HepG2 (cell line): Measurements from ENCODE around the gene SMIM13. TPM values are rescaled to one million over a fixed set of nuclear protein-coding genes. Genes with fewer than 3 reads are reported as not detected.

Experiments
- DNMT1 ChIP-seq: sonication (generic); formaldehyde crosslinking; IDR thresholded peaks from 2 replicates; pipeline ENCODE4 v1.5.1; 2020; ENCODE audit warnings: mild to moderate bottlenecking, missing genetic modification reagents
- KLF15 ChIP-seq: sonication (generic); formaldehyde crosslinking; IDR thresholded peaks from 2 replicates; pipeline ENCODE4 v1.8.1; 2023; ENCODE audit warnings: borderline replicate concordance, mild to moderate bottlenecking, inconsistent platforms, missing genetic modification reagents, mixed read lengths
- MAF1 ChIP-seq: sonication (generic); formaldehyde crosslinking; IDR thresholded peaks from 2 replicates; pipeline ENCODE4 v1.5.0; 2020; ENCODE audit warnings: missing genetic modification reagents, borderline replicate concordance
- NR2C2 ChIP-seq: sonication (generic); formaldehyde crosslinking; IDR thresholded peaks from 2 replicates; pipeline ENCODE4 v1.4.0; 2020; ENCODE audit warnings: missing genetic modification reagents, mild to moderate bottlenecking, moderate library complexity, borderline replicate concordance
- NRL ChIP-seq: sonication (generic); formaldehyde crosslinking; IDR thresholded peaks from 2 replicates; pipeline ENCODE4 v1.5.0; 2020; ENCODE audit warnings: missing genetic modification reagents, mild to moderate bottlenecking, moderate library complexity, borderline replicate concordance
- POLR2AphosphoS2 ChIP-seq: IDR thresholded peaks from 2 replicates; pipeline ENCODE4 v1.6.1; 2011; ENCODE audit warnings: low read depth, low read length, improper control_type of control experiment
- ZBTB1 ChIP-seq: sonication (generic); formaldehyde crosslinking; IDR thresholded peaks from 2 replicates; pipeline ENCODE4 v1.4.0; 2020; ENCODE audit warnings: missing genetic modification reagents, borderline replicate concordance
- ZFP1 ChIP-seq: IDR thresholded peaks from 2 replicates; pipeline ENCODE4 v1.6.1; 2016
- ZNF879 ChIP-seq: sonication (generic); formaldehyde crosslinking; IDR thresholded peaks from 2 replicates; pipeline ENCODE4 v1.8.1; 2023; ENCODE audit warnings: missing genetic modification reagents
- polyA plus RNA-seq, 8 experiments: library from polyadenylated mRNA; depleted of rRNA in 3 of 8; stranded (reverse) in 7 of 8; unstranded in 1 of 8; fragments of >200 nt; fragmentation: Illumina TruSeq in 4 of 8; extraction: Trizol in 4 of 8; gene quantifications; 2 replicates each; pipeline versions ENCODE4 v1.2.1 to v1.2.3, GENCODE V29; 2011 to 2016; ENCODE audit warnings: low read depth in 4 of 8, missing spikeins in 1 of 8, mixed read lengths in 1 of 8; ENCODE audit not compliant: insufficient read depth in 1 of 8
- total RNA-seq, 5 experiments: library from RNA; depleted of rRNA; stranded (reverse); fragments of >200 nt; fragmentation: Illumina TruSeq; extraction: Trizol; gene quantifications; 2 replicates each; pipeline ENCODE4 v1.2.3, GENCODE V29; 2016; ENCODE audit warnings: low read depth in 1 of 5
- TF ChIP-seq, protein P1 (sequence below): sonication (generic); formaldehyde crosslinking; IDR thresholded peaks from 2 replicates; pipeline ENCODE4 v1.8.0; 2023; ENCODE audit warnings: mild to moderate bottlenecking, missing genetic modification reagents
- TF ChIP-seq, protein P2 (sequence below): sonication (generic); formaldehyde crosslinking; conservative IDR thresholded peaks from 2 replicates; pipeline ENCODE4 v1.4.0; 2020; ENCODE audit warnings: missing genetic modification reagents
- TF ChIP-seq, protein P3 (sequence below): sonication (generic); formaldehyde crosslinking; IDR thresholded peaks from 2 replicates; pipeline ENCODE4 v1.5.0; 2020; ENCODE audit warnings: mild to moderate bottlenecking, missing genetic modification reagents
- TF ChIP-seq, protein P4 (sequence below): sonication (generic); formaldehyde crosslinking; IDR thresholded peaks from 2 replicates; pipeline ENCODE4 v1.4.0; 2020; ENCODE audit warnings: missing genetic modification reagents
- TF ChIP-seq, protein P5 (sequence below), 2 experiments: IDR thresholded peaks; 2 replicates each; pipeline ENCODE4 v1.6.1; 2011 to 2012; ENCODE audit warnings: low read length in 2 of 2, borderline replicate concordance in 1 of 2, low read depth in 1 of 2, mild to moderate bottlenecking in 1 of 2, moderate library complexity in 1 of 2
- TF ChIP-seq, protein P6 (sequence below): sonication (generic); formaldehyde crosslinking; IDR thresholded peaks from 2 replicates; pipeline ENCODE4 v1.4.0; 2020; ENCODE audit warnings: low read depth, mild to moderate bottlenecking, missing genetic modification reagents

Gene SMIM13
- total and polyA plus RNA-seq, 2 of the 13 experiments (the other 11 are each of a cell fraction or from before 2014, with no cell fraction given) = 2.7 to 10.2 TPM

DNA sequence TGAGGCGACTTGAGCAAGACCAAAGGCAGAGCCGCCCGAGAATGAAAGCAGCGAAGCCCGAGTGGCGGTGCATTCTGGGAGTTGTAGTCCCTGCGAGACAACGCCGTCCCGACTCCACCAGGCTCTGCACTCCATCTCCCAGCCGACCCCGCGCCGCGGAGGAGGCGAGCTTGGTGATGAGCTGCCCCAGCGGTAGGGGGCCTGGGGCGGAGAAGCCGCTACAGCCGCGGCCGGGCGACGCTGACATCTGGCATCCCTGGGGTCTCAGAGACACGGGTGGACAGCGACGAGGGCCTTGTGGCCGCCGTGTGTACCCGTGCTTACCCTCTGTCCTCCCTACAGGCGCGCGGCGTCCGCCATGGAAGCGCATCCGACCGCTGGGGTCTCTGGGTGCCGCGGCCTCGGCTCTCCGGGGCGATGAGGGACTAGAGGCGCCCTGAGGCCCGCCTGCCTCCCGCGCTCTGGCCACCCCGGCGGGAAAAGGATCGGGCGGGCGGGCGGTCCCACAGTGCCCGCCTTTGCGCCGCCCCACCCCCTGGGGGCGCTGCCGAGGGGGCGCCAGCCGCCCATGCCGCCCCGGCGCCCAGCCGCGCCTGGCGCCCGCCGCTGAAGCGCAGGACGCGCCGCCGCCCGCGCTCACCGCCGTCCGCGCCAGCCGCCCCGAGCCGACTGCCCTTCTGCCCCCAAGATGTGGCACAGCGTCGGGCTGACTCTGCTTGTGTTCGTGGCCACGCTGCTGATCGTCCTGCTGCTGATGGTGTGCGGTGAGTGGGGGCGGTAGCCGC lies at the start of gene SMIM13 (continued):
- TF ChIP-seq, protein P1, sequence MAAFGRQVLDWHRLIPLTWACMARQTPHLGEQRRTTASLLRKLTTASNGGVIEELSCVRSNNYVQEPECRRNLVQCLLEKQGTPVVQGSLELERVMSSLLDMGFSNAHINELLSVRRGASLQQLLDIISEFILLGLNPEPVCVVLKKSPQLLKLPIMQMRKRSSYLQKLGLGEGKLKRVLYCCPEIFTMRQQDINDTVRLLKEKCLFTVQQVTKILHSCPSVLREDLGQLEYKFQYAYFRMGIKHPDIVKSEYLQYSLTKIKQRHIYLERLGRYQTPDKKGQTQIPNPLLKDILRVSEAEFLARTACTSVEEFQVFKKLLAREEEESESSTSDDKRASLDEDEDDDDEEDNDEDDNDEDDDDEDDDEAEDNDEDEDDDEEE (CRISPR knock-in tag) = peak; percentile 38; the same call in 1 of the 2 replicates
- TF ChIP-seq ZBTB1 (no peak), NR2C2 (CRISPR knock-in tag) (peak; percentile 13), ZFP1 (CRISPR knock-in tag) (peak; percentile 85; the same call in 1 of the 2 replicates), NRL (CRISPR knock-in tag) (peak; percentile 52; the same call in 1 of the 2 replicates), MAF1 (no peak; the same call in 1 of the 2 replicates), DNMT1 (no peak), ZNF879 (CRISPR knock-in tag) (peak; percentile 96), POLR2AphosphoS2 (no peak), KLF15 (CRISPR knock-in tag) (0 out of 2 replicates have a peak, but pooled peaks have one; percentile 87)
- TF ChIP-seq, protein P2, sequence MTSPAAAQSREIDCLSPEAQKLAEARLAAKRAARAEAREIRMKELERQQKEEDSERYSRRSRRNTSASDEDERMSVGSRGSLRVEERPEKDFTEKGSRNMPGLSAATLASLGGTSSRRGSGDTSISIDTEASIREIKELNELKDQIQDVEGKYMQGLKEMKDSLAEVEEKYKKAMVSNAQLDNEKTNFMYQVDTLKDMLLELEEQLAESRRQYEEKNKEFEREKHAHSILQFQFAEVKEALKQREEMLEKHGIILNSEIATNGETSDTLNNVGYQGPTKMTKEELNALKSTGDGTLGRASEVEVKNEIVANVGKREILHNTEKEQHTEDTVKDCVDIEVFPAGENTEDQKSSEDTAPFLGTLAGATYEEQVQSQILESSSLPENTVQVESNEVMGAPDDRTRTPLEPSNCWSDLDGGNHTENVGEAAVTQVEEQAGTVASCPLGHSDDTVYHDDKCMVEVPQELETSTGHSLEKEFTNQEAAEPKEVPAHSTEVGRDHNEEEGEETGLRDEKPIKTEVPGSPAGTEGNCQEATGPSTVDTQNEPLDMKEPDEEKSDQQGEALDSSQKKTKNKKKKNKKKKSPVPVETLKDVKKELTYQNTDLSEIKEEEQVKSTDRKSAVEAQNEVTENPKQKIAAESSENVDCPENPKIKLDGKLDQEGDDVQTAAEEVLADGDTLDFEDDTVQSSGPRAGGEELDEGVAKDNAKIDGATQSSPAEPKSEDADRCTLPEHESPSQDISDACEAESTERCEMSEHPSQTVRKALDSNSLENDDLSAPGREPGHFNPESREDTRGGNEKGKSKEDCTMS (CRISPR knock-in tag) = peak; percentile 16; the same call in 1 of the 2 replicates
- TF ChIP-seq, protein P3, sequence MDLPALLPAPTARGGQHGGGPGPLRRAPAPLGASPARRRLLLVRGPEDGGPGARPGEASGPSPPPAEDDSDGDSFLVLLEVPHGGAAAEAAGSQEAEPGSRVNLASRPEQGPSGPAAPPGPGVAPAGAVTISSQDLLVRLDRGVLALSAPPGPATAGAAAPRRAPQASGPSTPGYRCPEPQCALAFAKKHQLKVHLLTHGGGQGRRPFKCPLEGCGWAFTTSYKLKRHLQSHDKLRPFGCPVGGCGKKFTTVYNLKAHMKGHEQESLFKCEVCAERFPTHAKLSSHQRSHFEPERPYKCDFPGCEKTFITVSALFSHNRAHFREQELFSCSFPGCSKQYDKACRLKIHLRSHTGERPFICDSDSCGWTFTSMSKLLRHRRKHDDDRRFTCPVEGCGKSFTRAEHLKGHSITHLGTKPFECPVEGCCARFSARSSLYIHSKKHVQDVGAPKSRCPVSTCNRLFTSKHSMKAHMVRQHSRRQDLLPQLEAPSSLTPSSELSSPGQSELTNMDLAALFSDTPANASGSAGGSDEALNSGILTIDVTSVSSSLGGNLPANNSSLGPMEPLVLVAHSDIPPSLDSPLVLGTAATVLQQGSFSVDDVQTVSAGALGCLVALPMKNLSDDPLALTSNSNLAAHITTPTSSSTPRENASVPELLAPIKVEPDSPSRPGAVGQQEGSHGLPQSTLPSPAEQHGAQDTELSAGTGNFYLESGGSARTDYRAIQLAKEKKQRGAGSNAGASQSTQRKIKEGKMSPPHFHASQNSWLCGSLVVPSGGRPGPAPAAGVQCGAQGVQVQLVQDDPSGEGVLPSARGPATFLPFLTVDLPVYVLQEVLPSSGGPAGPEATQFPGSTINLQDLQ (CRISPR knock-in tag) = peak; percentile 74; the same call in 1 of the 2 replicates
- TF ChIP-seq, protein P4, sequence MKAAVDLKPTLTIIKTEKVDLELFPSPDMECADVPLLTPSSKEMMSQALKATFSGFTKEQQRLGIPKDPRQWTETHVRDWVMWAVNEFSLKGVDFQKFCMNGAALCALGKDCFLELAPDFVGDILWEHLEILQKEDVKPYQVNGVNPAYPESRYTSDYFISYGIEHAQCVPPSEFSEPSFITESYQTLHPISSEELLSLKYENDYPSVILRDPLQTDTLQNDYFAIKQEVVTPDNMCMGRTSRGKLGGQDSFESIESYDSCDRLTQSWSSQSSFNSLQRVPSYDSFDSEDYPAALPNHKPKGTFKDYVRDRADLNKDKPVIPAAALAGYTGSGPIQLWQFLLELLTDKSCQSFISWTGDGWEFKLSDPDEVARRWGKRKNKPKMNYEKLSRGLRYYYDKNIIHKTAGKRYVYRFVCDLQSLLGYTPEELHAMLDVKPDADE (CRISPR knock-in tag) = no peak
- TF ChIP-seq, protein P5, sequence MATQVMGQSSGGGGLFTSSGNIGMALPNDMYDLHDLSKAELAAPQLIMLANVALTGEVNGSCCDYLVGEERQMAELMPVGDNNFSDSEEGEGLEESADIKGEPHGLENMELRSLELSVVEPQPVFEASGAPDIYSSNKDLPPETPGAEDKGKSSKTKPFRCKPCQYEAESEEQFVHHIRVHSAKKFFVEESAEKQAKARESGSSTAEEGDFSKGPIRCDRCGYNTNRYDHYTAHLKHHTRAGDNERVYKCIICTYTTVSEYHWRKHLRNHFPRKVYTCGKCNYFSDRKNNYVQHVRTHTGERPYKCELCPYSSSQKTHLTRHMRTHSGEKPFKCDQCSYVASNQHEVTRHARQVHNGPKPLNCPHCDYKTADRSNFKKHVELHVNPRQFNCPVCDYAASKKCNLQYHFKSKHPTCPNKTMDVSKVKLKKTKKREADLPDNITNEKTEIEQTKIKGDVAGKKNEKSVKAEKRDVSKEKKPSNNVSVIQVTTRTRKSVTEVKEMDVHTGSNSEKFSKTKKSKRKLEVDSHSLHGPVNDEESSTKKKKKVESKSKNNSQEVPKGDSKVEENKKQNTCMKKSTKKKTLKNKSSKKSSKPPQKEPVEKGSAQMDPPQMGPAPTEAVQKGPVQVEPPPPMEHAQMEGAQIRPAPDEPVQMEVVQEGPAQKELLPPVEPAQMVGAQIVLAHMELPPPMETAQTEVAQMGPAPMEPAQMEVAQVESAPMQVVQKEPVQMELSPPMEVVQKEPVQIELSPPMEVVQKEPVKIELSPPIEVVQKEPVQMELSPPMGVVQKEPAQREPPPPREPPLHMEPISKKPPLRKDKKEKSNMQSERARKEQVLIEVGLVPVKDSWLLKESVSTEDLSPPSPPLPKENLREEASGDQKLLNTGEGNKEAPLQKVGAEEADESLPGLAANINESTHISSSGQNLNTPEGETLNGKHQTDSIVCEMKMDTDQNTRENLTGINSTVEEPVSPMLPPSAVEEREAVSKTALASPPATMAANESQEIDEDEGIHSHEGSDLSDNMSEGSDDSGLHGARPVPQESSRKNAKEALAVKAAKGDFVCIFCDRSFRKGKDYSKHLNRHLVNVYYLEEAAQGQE (IDR thresholded peaks at IDR 0.05; ENCODE audit: borderline replicate concordance in 1 of 2, low read depth in 1 of 2, low read length in 2 of 2) = no peak
- TF ChIP-seq, protein P6, sequence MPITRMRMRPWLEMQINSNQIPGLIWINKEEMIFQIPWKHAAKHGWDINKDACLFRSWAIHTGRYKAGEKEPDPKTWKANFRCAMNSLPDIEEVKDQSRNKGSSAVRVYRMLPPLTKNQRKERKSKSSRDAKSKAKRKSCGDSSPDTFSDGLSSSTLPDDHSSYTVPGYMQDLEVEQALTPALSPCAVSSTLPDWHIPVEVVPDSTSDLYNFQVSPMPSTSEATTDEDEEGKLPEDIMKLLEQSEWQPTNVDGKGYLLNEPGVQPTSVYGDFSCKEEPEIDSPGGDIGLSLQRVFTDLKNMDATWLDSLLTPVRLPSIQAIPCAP (CRISPR knock-in tag) = peak; percentile 72; the same call in 1 of the 2 replicates
